22Rv1 (cell line): ENCODE data around the gene NUP205.

Source experiments
- ZFX ChIP-seq: fragments of 450-650 bp; IDR thresholded peaks from 2 replicates; pipeline ENCODE4 v1.6.1; 2017; ENCODE audit warnings: antibody characterized with exemption, borderline replicate concordance
- TF ChIP-seq, protein P1 (sequence below): fragments of 450-650 bp; IDR thresholded peaks from 2 replicates; pipeline ENCODE4 v1.5.1; 2017; ENCODE audit warnings: mild to moderate bottlenecking

DNA sequence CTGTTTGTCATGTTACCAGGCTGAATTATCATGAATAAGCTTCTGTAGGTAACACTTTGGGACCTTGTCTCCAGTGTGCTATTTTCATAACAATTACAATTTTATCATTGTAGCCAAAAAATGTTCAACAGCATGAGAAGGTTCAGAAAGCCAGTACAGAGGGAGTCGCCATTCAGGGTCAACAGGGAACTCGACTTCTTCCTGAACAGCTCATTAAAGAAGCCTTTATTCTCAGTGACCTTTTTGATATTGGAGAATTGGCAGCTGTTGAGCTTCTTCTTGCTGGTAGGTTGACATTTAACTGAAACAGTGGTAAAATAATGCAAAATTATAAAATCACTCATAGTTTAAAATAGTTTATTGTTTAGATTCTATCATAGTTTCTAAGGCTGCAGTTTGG, 15.8 kb downstream of the NUP205 start:
- TF ChIP-seq, protein P1, sequence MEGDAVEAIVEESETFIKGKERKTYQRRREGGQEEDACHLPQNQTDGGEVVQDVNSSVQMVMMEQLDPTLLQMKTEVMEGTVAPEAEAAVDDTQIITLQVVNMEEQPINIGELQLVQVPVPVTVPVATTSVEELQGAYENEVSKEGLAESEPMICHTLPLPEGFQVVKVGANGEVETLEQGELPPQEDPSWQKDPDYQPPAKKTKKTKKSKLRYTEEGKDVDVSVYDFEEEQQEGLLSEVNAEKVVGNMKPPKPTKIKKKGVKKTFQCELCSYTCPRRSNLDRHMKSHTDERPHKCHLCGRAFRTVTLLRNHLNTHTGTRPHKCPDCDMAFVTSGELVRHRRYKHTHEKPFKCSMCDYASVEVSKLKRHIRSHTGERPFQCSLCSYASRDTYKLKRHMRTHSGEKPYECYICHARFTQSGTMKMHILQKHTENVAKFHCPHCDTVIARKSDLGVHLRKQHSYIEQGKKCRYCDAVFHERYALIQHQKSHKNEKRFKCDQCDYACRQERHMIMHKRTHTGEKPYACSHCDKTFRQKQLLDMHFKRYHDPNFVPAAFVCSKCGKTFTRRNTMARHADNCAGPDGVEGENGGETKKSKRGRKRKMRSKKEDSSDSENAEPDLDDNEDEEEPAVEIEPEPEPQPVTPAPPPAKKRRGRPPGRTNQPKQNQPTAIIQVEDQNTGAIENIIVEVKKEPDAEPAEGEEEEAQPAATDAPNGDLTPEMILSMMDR, result no peak
- TF ChIP-seq ZFX, result no peak
